ENCODE data around the gene LEFTY1. TPM values are rescaled to one million over a fixed set of nuclear protein-coding genes. Genes with fewer than 3 reads are reported as not detected.

LEFTY1 gene
- total and polyA plus RNA-seq, 9 donors: 0.39 to 0.91 (median 0.61) TPM

GRCh38 chr1:225915538-225915991, 26.6 kb upstream of the LEFTY1 start:
- WGBS (ENCODE audit: insufficient coverage): 69% methylated on average over 6 of the region's 7 CpGs
- DNase-seq: no peak
- H3K4me1 ChIP-seq (ENCODE audit: control insufficient read depth, insufficient read depth, low read length): peaks cover 3% of the 10 kb centered on the region
- H3K4me3 ChIP-seq (ENCODE audit: low read length): no peak overlapping the region
- H3K9me3 ChIP-seq (replicated peaks; ENCODE audit: control insufficient read depth, low read depth, low read length): no peaks in the 10 kb centered on the region
- no peak overlapping the region for H3K27ac ChIP-seq (ENCODE audit: low read length)
- no peaks in the 10 kb centered on the region for H3K27me3 ChIP-seq (ENCODE audit: control insufficient read depth, insufficient read depth, low read length)
- peaks cover 54% of the 10 kb centered on the region for H3K36me3 ChIP-seq (ENCODE audit: control insufficient read depth, insufficient read depth, low read length)

GRCh38 chr1:225914947-225915346, 26.0 kb upstream of the LEFTY1 start:
- Histone ChIP-seq H3K9me3 (replicated peaks; ENCODE audit: control insufficient read depth, low read depth, low read length) (no peaks in the 10 kb centered on the region), H3K27me3 (ENCODE audit: control insufficient read depth, insufficient read depth, low read length) (no peaks in the 10 kb centered on the region), H3K36me3 (ENCODE audit: control insufficient read depth, insufficient read depth, low read length) (peaks cover 48% of the 10 kb centered on the region), H3K4me3 (ENCODE audit: low read length) (no peak overlapping the region), H3K4me1 (ENCODE audit: control insufficient read depth, insufficient read depth, low read length) (peaks cover 3% of the 10 kb centered on the region), H3K27ac (ENCODE audit: low read length) (no peak overlapping the region)
- 70% methylated on average over 2 of the region's 6 CpGs for WGBS (ENCODE audit: insufficient coverage)
- DNase-seq: no peak

DNA sequence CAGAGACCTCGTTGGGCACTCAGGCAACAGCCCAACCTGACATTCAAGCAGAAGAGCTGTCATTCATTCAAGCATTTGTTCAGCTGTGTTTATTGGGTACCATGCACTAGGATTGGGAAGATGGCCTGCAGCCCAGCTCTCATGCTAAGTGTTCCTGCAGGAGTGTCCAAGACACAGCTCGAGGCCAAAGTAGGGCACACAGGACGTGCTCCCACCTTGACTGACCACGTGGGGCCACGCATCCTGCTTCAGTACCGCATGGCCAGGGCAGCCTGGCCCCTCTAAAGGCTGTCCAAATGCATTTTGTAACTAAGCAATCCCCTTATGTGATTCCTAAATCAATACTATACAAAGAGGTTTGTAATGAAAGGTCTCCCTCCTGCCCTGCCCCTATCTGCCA, 25.4 kb upstream of the LEFTY1 start:
- H3K27ac ChIP-seq (ENCODE audit: low read length): no peak overlapping the region
- H3K9me3 ChIP-seq (replicated peaks; ENCODE audit: control insufficient read depth, low read depth, low read length): no peaks in the 10 kb centered on the region
- 70% methylated on average over 3 of the region's 6 CpGs for WGBS (ENCODE audit: insufficient coverage)
- no peaks in the 10 kb centered on the region for H3K27me3 ChIP-seq (ENCODE audit: control insufficient read depth, insufficient read depth, low read length)
- H3K36me3 ChIP-seq (ENCODE audit: control insufficient read depth, insufficient read depth, low read length): peaks cover 44% of the 10 kb centered on the region
- no peak overlapping the region for H3K4me3 ChIP-seq (ENCODE audit: low read length)
- H3K4me1 ChIP-seq (ENCODE audit: control insufficient read depth, insufficient read depth, low read length): peaks cover 3% of the 10 kb centered on the region
- DNase-seq: no peak

- DNase-seq: peak; percentile 64
- Histone ChIP-seq H3K36me3 (ENCODE audit: control insufficient read depth, insufficient read depth, low read length) (peaks cover 27% of the 10 kb centered on the region), H3K27me3 (ENCODE audit: control insufficient read depth, insufficient read depth, low read length) (no peaks in the 10 kb centered on the region), H3K9me3 (replicated peaks; ENCODE audit: control insufficient read depth, low read depth, low read length) (no peaks in the 10 kb centered on the region), H3K4me1 (ENCODE audit: control insufficient read depth, insufficient read depth, low read length) (peaks cover 3% of the 10 kb centered on the region), H3K4me3 (ENCODE audit: low read length) (no peak overlapping the region), H3K27ac (ENCODE audit: low read length) (no peak overlapping the region)
- 23% methylated on average over 40 of the region's 53 CpGs for WGBS (ENCODE audit: insufficient coverage)
These were observed 22.5 kb upstream of the LEFTY1 start for GRCh38 chr1:225911191-225912130.

- Histone ChIP-seq H3K27ac (ENCODE audit: low read length) (no peak overlapping the region), H3K27me3 (ENCODE audit: control insufficient read depth, insufficient read depth, low read length) (no peaks in the 10 kb centered on the region), H3K4me3 (ENCODE audit: low read length) (no peak overlapping the region), H3K4me1 (ENCODE audit: control insufficient read depth, insufficient read depth, low read length) (peaks cover 3% of the 10 kb centered on the region), H3K36me3 (ENCODE audit: control insufficient read depth, insufficient read depth, low read length) (peaks cover 11% of the 10 kb centered on the region), H3K9me3 (replicated peaks; ENCODE audit: control insufficient read depth, low read depth, low read length) (no peaks in the 10 kb centered on the region)
- DNase-seq: no peak
- 94% methylated on average over 1 of the region's 1 CpG for WGBS (ENCODE audit: insufficient coverage)
These were observed 20.5 kb upstream of the LEFTY1 start for GRCh38 chr1:225909477-225909876.

GRCh38 chr1:225908773-225909172, 19.8 kb upstream of the LEFTY1 start:
- Histone ChIP-seq H3K9me3 (replicated peaks; ENCODE audit: control insufficient read depth, low read depth, low read length) (no peaks in the 10 kb centered on the region), H3K36me3 (ENCODE audit: control insufficient read depth, insufficient read depth, low read length) (peaks cover 4% of the 10 kb centered on the region), H3K4me3 (ENCODE audit: low read length) (no peak overlapping the region), H3K27ac (ENCODE audit: low read length) (no peak overlapping the region), H3K4me1 (ENCODE audit: control insufficient read depth, insufficient read depth, low read length) (peaks cover 3% of the 10 kb centered on the region), H3K27me3 (ENCODE audit: control insufficient read depth, insufficient read depth, low read length) (no peaks in the 10 kb centered on the region)
- DNase-seq: no peak
- 100% methylated on average over 1 of the region's 2 CpGs for WGBS (ENCODE audit: insufficient coverage)

GRCh38 chr1:225908013-225908640, 19.2 kb upstream of the LEFTY1 start:
- 83% methylated on average over 5 of the region's 5 CpGs for WGBS (ENCODE audit: insufficient coverage)
- H3K9me3 ChIP-seq (replicated peaks; ENCODE audit: control insufficient read depth, low read depth, low read length): no peaks in the 10 kb centered on the region
- H3K4me1 ChIP-seq (ENCODE audit: control insufficient read depth, insufficient read depth, low read length): peaks cover 3% of the 10 kb centered on the region
- H3K4me3 ChIP-seq (ENCODE audit: low read length): no peak overlapping the region
- H3K27me3 ChIP-seq (ENCODE audit: control insufficient read depth, insufficient read depth, low read length): no peaks in the 10 kb centered on the region
- peaks cover 3% of the 10 kb centered on the region for H3K36me3 ChIP-seq (ENCODE audit: control insufficient read depth, insufficient read depth, low read length)
- DNase-seq: no peak
- H3K27ac ChIP-seq (ENCODE audit: low read length): no peak overlapping the region

- WGBS (ENCODE audit: insufficient coverage): 74% methylated on average over 7 of the region's 7 CpGs
- peaks cover 3% of the 10 kb centered on the region for H3K4me1 ChIP-seq (ENCODE audit: control insufficient read depth, insufficient read depth, low read length)
- no peaks in the 10 kb centered on the region for H3K9me3 ChIP-seq (replicated peaks; ENCODE audit: control insufficient read depth, low read depth, low read length)
- H3K27ac ChIP-seq (ENCODE audit: low read length): no peak overlapping the region
- peaks cover 2% of the 10 kb centered on the region for H3K36me3 ChIP-seq (ENCODE audit: control insufficient read depth, insufficient read depth, low read length)
- no peaks in the 10 kb centered on the region for H3K27me3 ChIP-seq (ENCODE audit: control insufficient read depth, insufficient read depth, low read length)
- no peak overlapping the region for H3K4me3 ChIP-seq (ENCODE audit: low read length)
- no peak for DNase-seq
These were observed 18.4 kb upstream of the LEFTY1 start for GRCh38 chr1:225907341-225907740.

DNA sequence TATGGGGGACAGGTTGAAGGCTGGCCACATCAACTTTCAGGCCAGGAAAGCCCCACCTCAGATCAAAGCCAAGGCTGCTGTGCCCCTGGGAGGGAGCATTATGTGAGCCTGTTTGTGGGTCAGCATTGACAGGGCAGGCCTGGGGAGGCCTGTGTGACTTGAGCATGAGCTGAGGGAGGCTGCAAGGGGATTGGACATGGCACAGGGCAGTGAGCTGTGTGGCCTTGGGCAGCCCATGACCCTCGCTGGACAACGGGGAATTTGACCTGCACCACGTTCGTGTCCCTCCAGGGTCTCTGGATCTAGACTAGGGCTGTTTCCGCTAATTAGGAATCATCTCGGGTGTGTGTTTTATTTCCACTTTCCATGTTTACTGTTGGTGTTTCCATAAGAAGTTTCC, 17.5 kb upstream of the LEFTY1 start:
- Histone ChIP-seq H3K9me3 (replicated peaks; ENCODE audit: control insufficient read depth, low read depth, low read length) (no peaks in the 10 kb centered on the region), H3K27me3 (ENCODE audit: control insufficient read depth, insufficient read depth, low read length) (no peaks in the 10 kb centered on the region), H3K4me1 (ENCODE audit: control insufficient read depth, insufficient read depth, low read length) (peaks cover 3% of the 10 kb centered on the region), H3K36me3 (ENCODE audit: control insufficient read depth, insufficient read depth, low read length) (no peaks in the 10 kb centered on the region), H3K27ac (ENCODE audit: low read length) (no peak overlapping the region), H3K4me3 (ENCODE audit: low read length) (no peak overlapping the region)
- no peak for DNase-seq
- WGBS (ENCODE audit: insufficient coverage): 84% methylated on average over 5 of the region's 6 CpGs

GRCh38 chr1:225903623-225904022, 14.7 kb upstream of the LEFTY1 start:
- no peaks in the 10 kb centered on the region for H3K9me3 ChIP-seq (replicated peaks; ENCODE audit: control insufficient read depth, low read depth, low read length)
- 85% methylated on average over 4 of the region's 4 CpGs for WGBS (ENCODE audit: insufficient coverage)
- no peaks in the 10 kb centered on the region for H3K27me3 ChIP-seq (ENCODE audit: control insufficient read depth, insufficient read depth, low read length)
- H3K4me3 ChIP-seq (ENCODE audit: low read length): no peak overlapping the region
- peaks cover 6% of the 10 kb centered on the region for H3K4me1 ChIP-seq (ENCODE audit: control insufficient read depth, insufficient read depth, low read length)
- H3K27ac ChIP-seq (ENCODE audit: low read length): no peak overlapping the region
- DNase-seq: no peak
- H3K36me3 ChIP-seq (ENCODE audit: control insufficient read depth, insufficient read depth, low read length): no peaks in the 10 kb centered on the region

Measured in muscle of leg (tissue), 11 donors.